GM13976 (cell line): ENCODE data around the gene SNX12.
"Not testable (repeated sequence)": the region's sequence is repeated elsewhere in the genome, so short reads cannot be mapped to it uniquely, and the experiment has no call there.

ENCODE experiments used
- DNase-seq: peaks from one replicate; pipeline ENCODE4 v3.0.0; 2012; ENCODE audit warnings: low spot score
- CTCF ChIP-seq: IDR thresholded peaks from 2 replicates; pipeline ENCODE4 v1.5.1; 2012; ENCODE audit warnings: borderline replicate concordance, mild to moderate bottlenecking; ENCODE audit not compliant: insufficient read depth; ENCODE audit errors: extremely low read depth, missing control alignments, control extremely low read depth
- in situ Hi-C: fragments of 300-500 bp; cut with MboI; formaldehyde crosslinking; loops from one replicate; pipeline ENCODE4 v1.12.0; 2022; ENCODE audit warnings: low sequenced_read_pairs, mixed read lengths, inconsistent platforms; ENCODE audit not compliant: unreplicated experiment

SNX12 gene

GRCh38 chrX:71053217-71053621 lies 14.9 kb downstream of the SNX12 start:
- DNase-seq = peak; percentile 73
- no peak for TF ChIP-seq CTCF
- in situ Hi-C loops = no loop called here

GRCh38 chrX:71052721-71053120 lies 15.4 kb downstream of the SNX12 start:
- no peak for TF ChIP-seq CTCF
- peak; percentile 32 for DNase-seq
- in situ Hi-C loops = no loop called here

- DNase-seq, in situ Hi-C loops: not testable (repeated sequence)
These were observed 20.2 kb downstream of the SNX12 start for GRCh38 chrX:71047891-71048290.

GRCh38 chrX:71017396-71017939 lies 50.7 kb downstream of the SNX12 start:
- TF ChIP-seq CTCF = no peak
- in situ Hi-C loops = no loop called here
- no peak for DNase-seq
